PFSK-1 (cell line): ENCODE results near the gene TMUB1.

Experiments
- POLR2AphosphoS5 ChIP-seq: IDR thresholded peaks from 2 replicates; pipeline ENCODE4 v1.6.1; 2012; ENCODE audit warnings: low read depth, mild to moderate bottlenecking, control low read depth, low read length, moderate library complexity
- TAF1 ChIP-seq: IDR thresholded peaks from 2 replicates; pipeline ENCODE4 v1.6.1; 2012; ENCODE audit warnings: low read length, control low read depth, borderline replicate concordance; ENCODE audit not compliant: insufficient read depth

DNA sequence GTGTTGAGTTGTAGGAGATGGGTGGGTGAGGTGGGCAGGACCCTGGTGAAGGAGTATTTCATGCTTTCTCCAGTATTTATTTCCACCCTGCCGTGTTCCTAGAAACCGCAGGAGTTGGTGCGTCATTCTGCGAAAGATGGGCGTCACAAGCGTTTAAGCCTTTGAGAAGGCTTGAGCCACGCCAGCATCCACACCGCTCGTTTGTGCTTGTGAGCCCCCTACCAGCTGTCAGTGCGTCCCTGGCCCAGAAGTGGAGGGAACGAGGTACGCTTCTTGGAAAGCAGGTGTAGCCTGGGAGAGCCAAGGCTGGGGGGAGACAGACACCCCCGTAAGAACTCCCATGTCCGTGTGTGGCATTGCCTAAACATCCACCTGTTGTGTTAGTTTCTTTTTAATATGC, 8.7 kb upstream of the TMUB1 start:
- TF ChIP-seq POLR2AphosphoS5 = no peak
- no peak for TF ChIP-seq TAF1
